GM21619 (cell line): ENCODE results near the gene CYFIP1.

Source experiments
- ATAC-seq: cut with Tn5 transposase; IDR thresholded peaks from one replicate; pipeline ENCODE4 v1.9.1; 2021; ENCODE audit not compliant: unreplicated experiment

Gene CYFIP1

GRCh38 chr15:22968366-22968765, 11.8 kb downstream of the CYFIP1 start:
- ATAC-seq: no peak

DNA sequence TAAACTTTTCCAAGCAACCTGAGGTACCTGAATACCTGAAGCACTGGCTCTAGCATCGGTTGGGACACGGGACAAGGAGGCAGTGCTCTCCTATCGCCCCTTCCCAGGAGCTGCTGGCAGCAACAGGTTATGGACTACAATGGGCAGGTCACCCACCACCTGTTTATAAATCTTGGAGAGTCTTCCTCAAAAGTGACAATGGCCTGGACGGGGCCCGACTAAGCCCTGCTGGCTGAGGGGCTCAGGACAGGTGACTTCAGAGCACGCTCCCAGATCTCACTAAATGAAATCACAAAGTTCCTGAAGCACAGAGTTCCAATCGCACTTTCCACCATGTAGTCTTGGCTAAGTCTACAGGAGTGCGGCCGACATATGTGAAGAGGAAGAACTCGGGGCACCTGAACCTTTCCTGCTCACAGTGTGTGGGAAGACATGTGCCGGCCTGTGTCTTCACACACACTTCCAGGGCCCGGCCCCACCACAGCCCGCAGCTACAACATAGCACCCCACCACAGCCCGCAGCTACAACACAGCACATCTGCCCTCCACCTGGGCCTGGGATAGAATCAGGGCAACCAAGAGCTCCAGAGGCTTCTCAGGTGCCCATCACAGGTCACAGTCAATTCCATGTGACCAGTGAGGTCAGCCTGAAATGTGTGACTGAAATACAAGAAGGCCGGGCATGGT, 12.9 kb downstream of the CYFIP1 start:
- ATAC-seq: no peak

- no peak for ATAC-seq
Observed at GRCh38 chr15:22966321-22967083, 13.7 kb downstream of the CYFIP1 start.

DNA sequence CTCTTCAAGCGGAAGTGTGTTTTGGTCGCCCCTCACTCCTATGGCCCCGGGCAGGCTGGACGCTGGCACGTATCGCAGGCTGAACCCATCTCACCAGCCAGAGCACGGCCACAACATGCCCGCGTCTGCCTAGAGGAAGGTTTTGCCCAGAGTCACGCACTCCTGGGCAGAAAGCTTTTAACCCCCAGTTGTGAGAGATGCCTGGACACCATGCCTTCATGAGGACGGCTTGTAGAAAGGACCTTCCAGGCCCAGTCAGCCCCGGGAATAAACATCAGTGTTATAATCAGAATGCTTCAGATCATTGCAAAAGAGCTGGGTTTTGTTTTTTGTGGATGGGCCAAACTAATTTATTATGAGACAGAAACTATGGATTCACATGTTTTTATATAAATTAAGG, 16.5 kb downstream of the CYFIP1 start:
- no peak for ATAC-seq

GRCh38 chr15:22962611-22963010, 17.6 kb downstream of the CYFIP1 start:
- ATAC-seq: no peak

- no peak for ATAC-seq
Observed at GRCh38 chr15:22961762-22962161, 18.4 kb downstream of the CYFIP1 start.

GRCh38 chr15:22960556-22960955, 19.6 kb downstream of the CYFIP1 start:
- no peak for ATAC-seq

DNA sequence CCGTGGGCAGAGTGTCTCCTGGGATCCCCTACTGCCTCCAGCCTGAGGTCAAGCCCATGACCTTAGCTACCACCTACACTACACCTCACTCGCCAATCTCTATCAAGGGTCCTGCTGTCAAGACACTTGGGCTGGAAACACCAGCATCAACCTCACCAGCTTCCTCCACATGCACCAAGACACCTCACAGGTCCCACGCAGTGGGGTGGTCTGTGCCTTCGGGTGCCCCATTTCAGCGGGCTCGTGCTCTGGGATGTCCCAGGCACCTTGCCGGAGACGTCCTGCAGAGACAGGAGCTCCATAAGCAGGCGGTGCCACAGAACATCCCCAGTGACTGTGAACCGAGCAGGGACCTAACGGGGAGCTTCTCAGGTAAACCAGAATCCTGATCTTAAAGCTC, 20.0 kb downstream of the CYFIP1 start:
- no peak for ATAC-seq

- ATAC-seq: no peak
Observed at GRCh38 chr15:22959321-22960101, 20.7 kb downstream of the CYFIP1 start.

DNA sequence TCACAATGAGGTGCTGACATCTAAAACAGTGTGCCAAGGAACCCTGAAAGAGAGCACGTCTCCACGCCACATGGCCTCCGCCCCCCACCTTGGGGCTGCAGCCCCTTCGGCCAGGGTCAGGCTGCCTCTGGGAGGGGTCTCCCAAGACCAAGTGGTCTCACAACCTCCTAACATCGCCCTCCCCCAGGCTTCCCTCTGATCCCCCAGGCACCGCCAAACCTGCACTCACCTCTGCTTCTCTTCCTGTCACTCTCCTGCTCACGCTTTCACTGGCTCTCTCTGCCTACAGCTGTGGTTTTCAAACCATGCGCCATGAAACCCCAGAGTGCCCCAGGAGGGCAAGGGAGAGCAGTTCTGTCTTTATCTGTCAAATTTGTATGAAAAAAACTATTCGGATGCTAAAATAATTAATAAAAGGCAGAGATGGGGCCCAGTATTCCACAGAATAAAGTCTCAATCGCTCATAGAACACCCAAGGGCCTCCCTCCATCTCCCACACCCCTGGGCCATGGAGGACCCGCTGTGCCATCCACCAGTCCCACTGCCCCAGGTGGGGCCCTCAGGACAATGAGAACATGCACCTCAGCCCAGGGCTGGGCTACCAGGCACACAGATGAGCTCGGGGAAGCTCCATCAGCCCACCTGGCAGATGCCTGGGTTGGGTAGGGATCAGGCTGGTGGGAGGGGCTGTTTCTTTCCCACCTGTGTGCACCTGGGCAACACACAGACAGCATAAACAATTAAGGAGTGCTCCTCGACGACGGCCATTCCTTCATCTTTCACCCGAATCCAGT, 21.5 kb downstream of the CYFIP1 start:
- ATAC-seq: no peak

- no peak for ATAC-seq
Observed at GRCh38 chr15:22956978-22957260, 23.2 kb downstream of the CYFIP1 start.

DNA sequence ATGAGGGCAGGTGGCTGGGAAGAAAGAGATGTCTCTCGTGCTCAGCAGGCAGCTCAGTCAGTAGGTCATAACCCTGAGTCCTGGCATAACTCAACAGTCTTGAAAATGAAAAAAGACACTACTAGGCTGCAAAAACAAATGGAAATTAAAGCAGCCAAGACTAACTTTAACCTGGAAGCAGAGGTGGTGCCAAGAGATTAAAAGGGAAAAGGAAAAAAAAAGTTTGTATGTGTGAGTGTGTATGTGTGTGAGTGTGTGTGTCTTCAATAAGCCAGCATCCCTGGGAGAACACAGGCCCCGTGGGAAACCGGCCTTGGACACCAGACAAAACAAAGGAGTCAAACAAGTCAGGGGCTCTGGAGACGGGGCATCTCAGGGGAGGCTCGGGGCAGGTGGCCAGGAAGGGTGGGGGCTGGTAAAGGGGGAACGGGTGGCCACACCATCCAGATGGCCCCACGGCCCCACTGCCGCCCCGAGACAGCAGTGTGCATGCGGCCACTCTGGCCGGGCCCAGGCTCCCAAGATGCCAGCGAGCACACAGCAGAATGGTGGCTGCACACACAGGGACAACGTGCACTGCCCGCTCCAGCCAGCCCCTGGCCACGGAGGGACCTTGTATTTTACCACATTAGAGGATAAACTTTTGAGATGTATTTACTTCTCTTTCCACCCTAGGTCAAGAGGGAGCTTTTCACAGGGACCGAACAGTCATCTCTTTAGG, 23.8 kb downstream of the CYFIP1 start:
- no peak for ATAC-seq

DNA sequence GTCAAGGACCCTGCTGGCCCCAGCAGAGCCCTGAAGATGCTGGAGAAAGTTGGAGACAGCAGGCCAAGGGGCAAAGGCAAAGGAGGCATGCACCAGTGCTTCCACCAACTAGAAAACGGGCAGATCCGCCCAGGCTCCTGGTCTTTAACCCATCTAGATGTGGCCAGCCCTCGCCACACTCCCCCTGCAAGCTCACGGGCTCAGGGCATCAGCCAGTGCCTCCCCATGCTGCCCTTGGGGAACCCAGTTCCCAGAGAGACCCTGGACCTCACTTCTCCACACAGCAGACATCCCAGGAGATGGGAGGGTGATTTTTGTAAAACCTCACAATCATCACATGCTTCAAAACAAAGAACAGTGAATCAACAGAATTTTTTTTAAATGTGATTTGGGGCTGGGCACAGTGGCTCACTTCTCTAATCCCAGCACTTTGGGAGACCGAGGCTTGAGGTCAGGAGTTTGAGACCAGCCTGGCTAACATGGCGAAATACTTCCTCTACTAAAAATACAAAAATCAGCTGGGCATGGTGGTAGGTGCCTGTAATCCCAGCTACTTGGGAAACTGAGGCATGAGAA, 24.5 kb downstream of the CYFIP1 start:
- ATAC-seq: no peak

- ATAC-seq: no peak
Observed at GRCh38 chr15:22954798-22955543, 25.2 kb downstream of the CYFIP1 start.

- no peak for ATAC-seq
Observed at GRCh38 chr15:22954326-22954725, 25.8 kb downstream of the CYFIP1 start.

GRCh38 chr15:22952796-22953579, 27.2 kb downstream of the CYFIP1 start:
- no peak for ATAC-seq

DNA sequence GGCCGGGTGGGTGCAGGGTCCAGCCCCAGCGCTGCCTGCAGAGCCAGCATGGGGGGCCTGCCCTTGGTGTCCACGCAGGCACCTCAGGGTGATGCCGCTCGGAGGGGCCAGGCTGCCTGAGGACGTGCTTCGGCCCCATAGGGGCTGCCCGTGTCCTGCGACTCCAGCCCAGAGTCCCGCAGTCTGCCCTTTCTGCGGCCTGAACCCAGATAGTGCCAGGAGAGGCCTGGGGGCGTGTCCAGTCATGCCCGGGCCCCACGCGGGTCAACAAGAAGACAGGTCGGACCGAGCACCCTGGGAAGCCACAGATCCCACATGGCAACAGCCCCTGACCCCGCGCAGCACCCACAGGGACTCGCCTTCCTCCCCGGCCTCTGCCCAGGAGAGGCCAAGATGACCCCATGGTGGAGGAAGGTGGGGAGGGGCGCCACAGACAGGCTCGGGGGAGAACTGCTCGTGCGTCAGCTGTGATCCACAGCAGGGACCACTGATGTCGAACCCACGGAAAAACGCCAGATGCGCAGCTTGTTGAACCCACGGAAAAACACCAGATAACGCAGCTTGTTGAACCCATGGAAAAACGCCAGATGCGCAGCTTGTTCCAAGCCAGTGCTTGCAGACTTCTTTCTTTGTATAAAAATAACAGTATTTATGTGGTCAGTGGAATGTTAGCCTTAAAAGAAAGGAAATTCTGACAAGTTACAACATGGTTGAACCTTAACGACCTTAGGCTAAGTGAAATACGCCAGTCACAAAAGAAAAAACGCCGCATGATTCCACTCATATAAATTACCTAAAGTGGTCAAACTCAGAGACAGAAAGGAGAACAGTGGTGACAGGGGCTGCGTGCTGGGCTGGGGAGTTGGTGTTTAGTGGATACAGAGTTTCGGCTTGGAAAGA, 28.5 kb downstream of the CYFIP1 start:
- ATAC-seq: no peak

- no peak for ATAC-seq
Observed at GRCh38 chr15:22951031-22951380, 29.2 kb downstream of the CYFIP1 start.
